CD4-positive, alpha-beta T cell treated with Interferon alpha-2 for 1 hour (primary cell): ENCODE data around the gene GRIFIN.
A peak's percentile ranks its signal among the peaks of the same experiment; 100 is the strongest.

Experiments
- DNase-seq, 2 donors: peaks; one replicate each; pipeline ENCODE4 v3.0.0-alpha.2; 2020 to 2022

GRIFIN gene

GRCh38 chr7:2512179-2512661, 36.0 kb upstream of the GRIFIN start:
- DNase-seq = peak in 1 of 2 donors; percentile 27

- DNase-seq = no peak
Observed at GRCh38 chr7:2511769-2512168, 35.6 kb upstream of the GRIFIN start.

GRCh38 chr7:2510909-2511768, 34.9 kb upstream of the GRIFIN start:
- peak; percentile 65 to 81 for DNase-seq

- no peak for DNase-seq
Observed at GRCh38 chr7:2510130-2510776, 34.1 kb upstream of the GRIFIN start.

- DNase-seq = no peak
Observed at GRCh38 chr7:2509298-2509906, 33.2 kb upstream of the GRIFIN start.

- DNase-seq = peak; percentile 79 to 84
Observed at GRCh38 chr7:2508327-2509215, 32.4 kb upstream of the GRIFIN start.

- no peak for DNase-seq
Observed at GRCh38 chr7:2507917-2508306, 31.7 kb upstream of the GRIFIN start.

- no peak for DNase-seq
Observed at GRCh38 chr7:2507208-2507916, 31.2 kb upstream of the GRIFIN start.

- no peak for DNase-seq
Observed at GRCh38 chr7:2505401-2505800, 29.2 kb upstream of the GRIFIN start.

- DNase-seq = no peak
Observed at GRCh38 chr7:2504889-2505375, 28.7 kb upstream of the GRIFIN start.

- no peak for DNase-seq
Observed at GRCh38 chr7:2504128-2504888, 28.1 kb upstream of the GRIFIN start.

GRCh38 chr7:2503056-2503941, 27.1 kb upstream of the GRIFIN start:
- DNase-seq = no peak

- no peak for DNase-seq
Observed at GRCh38 chr7:2502647-2502966, 26.4 kb upstream of the GRIFIN start.

GRCh38 chr7:2501947-2502646, 25.9 kb upstream of the GRIFIN start:
- no peak for DNase-seq

GRCh38 chr7:2500701-2501100, 24.5 kb upstream of the GRIFIN start:
- no peak for DNase-seq

GRCh38 chr7:2499719-2500430, 23.7 kb upstream of the GRIFIN start:
- no peak for DNase-seq

- no peak for DNase-seq
Observed at GRCh38 chr7:2499181-2499580, 23.0 kb upstream of the GRIFIN start.

GRCh38 chr7:2498708-2499107, 22.5 kb upstream of the GRIFIN start:
- DNase-seq = no peak
